Endothelial cell of umbilical vein (primary cell): ENCODE data around the gene MOCS1.

Source experiments
- CTCF ChIP-seq, 2 donors: IDR thresholded peaks; 1 replicate in 1 of 2; 2 replicates in 1 of 2; pipeline ENCODE4 v1.5.1; 2011; ENCODE audit warnings: low read length in 2 of 2, mild to moderate bottlenecking in 2 of 2, moderate library complexity in 2 of 2, control low read depth in 1 of 2, inconsistent platforms in 1 of 2, low read depth in 1 of 2; ENCODE audit not compliant: insufficient read depth in 1 of 2; ENCODE audit errors: extremely low read depth in 1 of 2
- EZH2 ChIP-seq: IDR thresholded peaks from 2 replicates; pipeline ENCODE4 v1.6.1; 2012; ENCODE audit warnings: borderline replicate concordance, low read depth, mild to moderate bottlenecking, moderate library complexity, low read length, inconsistent platforms; ENCODE audit not compliant: severe bottlenecking
- FOS ChIP-seq: IDR thresholded peaks from 2 replicates; pipeline ENCODE4 v1.6.1; 2011; ENCODE audit warnings: mild to moderate bottlenecking, low read length, moderate library complexity, borderline replicate concordance; ENCODE audit not compliant: insufficient read depth
- MAX ChIP-seq: IDR thresholded peaks from 2 replicates; pipeline ENCODE4 v1.6.1; 2011; ENCODE audit not compliant: insufficient read depth, insufficient read length
- MYC ChIP-seq: IDR thresholded peaks from one replicate; pipeline ENCODE4 v1.6.1; 2011; ENCODE audit warnings: mild to moderate bottlenecking, low read depth, low read length
- POLR2A ChIP-seq: IDR thresholded peaks from 2 replicates; pipeline ENCODE4 v1.6.1; 2012; ENCODE audit warnings: low read depth, mild to moderate bottlenecking, control low read depth, low read length
- POLR2AphosphoS5 ChIP-seq: IDR thresholded peaks from 2 replicates; pipeline ENCODE4 v1.6.1; 2012; ENCODE audit warnings: low read depth, mild to moderate bottlenecking, control low read depth, low read length, moderate library complexity; ENCODE audit not compliant: insufficient read depth

GRCh38 chr6:39902786-39903465, 31.3 kb downstream of the MOCS1 start:
- TF ChIP-seq CTCF (IDR thresholded peaks at IDR 0.05; ENCODE audit: extremely low read depth in 1 of 2, insufficient read depth in 1 of 2, low read depth in 1 of 2, low read length in 2 of 2) (no peak), MAX (no peak), POLR2AphosphoS5 (no peak), EZH2 (no peak), MYC (no peak), FOS (no peak), POLR2A (no peak)
